K562 (cell line): Measurements from ENCODE around the gene ZNF865. TPM values are rescaled to one million over a fixed set of nuclear protein-coding genes. Genes with fewer than 3 reads are reported as not detected.

Source experiments
- CEBPZ ChIP-seq: fragments of 150-350 bp; IDR thresholded peaks from 2 replicates; pipeline ENCODE4 v1.6.1; 2014; ENCODE audit warnings: low read depth, mild to moderate bottlenecking, low read length, borderline replicate concordance
- CHAMP1 ChIP-seq: fragments of 450-650 bp; IDR thresholded peaks from 2 replicates; pipeline ENCODE4 v1.6.1; 2016; ENCODE audit warnings: mild to moderate bottlenecking
- CTCF ChIP-seq, 3 experiments: IDR thresholded peaks in 2 of 3; conservative IDR thresholded peaks in 1 of 3; 2 replicates each; pipeline ENCODE4 v1.5.1; 2011 to 2012; ENCODE audit warnings: low read length in 3 of 3, mild to moderate bottlenecking in 3 of 3, control low read depth in 2 of 3, improper control_type of control experiment in 1 of 3, inconsistent platforms in 1 of 3, low read depth in 1 of 3, mixed read lengths in 1 of 3, moderate library complexity in 1 of 3; ENCODE audit not compliant: insufficient read depth in 2 of 3
- IRF9 ChIP-seq: fragments of 450-650 bp; IDR thresholded peaks from 2 replicates; pipeline ENCODE4 v1.6.1; 2016; ENCODE audit warnings: missing biosample characterization, missing genetic modification characterization
- JUNB ChIP-seq: fragments of 450-650 bp; formaldehyde crosslinking; conservative IDR thresholded peaks from 2 replicates; pipeline ENCODE4 v1.4.0; 2020; ENCODE audit warnings: mild to moderate bottlenecking
- NR4A1 ChIP-seq, 2 experiments: fragments of 250-450 bp in 1 of 2; fragments of 450-650 bp in 1 of 2; sonication (Bioruptor Pico) in 1 of 2; IDR thresholded peaks; 2 replicates each; pipeline versions ENCODE4 v1.4.0 to v1.6.1; 2016 to 2020; ENCODE audit warnings: mild to moderate bottlenecking in 2 of 2, missing compliant biosample characterization in 1 of 2, missing genetic modification characterization in 1 of 2, moderate library complexity in 1 of 2
- PHF20 ChIP-seq: fragments of 450-650 bp; IDR thresholded peaks from 2 replicates; pipeline ENCODE4 v1.6.1; 2018; ENCODE audit not compliant: partially characterized antibody
- PHF21A ChIP-seq: fragments of 450-650 bp; IDR thresholded peaks from 2 replicates; pipeline ENCODE4 v1.6.1; 2017; ENCODE audit warnings: low read depth, borderline replicate concordance
- PML ChIP-seq: IDR thresholded peaks from 2 replicates; pipeline ENCODE4 v1.6.1; 2012; ENCODE audit warnings: low read length, inconsistent platforms
- STAT6 ChIP-seq: sonication (generic); formaldehyde crosslinking; IDR thresholded peaks from 2 replicates; pipeline ENCODE4 v1.8.1; 2023; ENCODE audit warnings: mild to moderate bottlenecking, missing genetic modification reagents
- TSC22D4 ChIP-seq: fragments of 450-650 bp; IDR thresholded peaks from 2 replicates; pipeline ENCODE4 v1.6.1; 2016; ENCODE audit warnings: missing genetic modification characterization, missing biosample characterization, control low read depth
- ZKSCAN8 ChIP-seq: fragments of 200-800 bp; sonication (Bioruptor generic); IDR thresholded peaks from 2 replicates; pipeline ENCODE4 v1.6.1; 2016; ENCODE audit warnings: missing genetic modification characterization, missing compliant biosample characterization
- ZNF121 ChIP-seq: sonication (generic); formaldehyde crosslinking; conservative IDR thresholded peaks from 2 replicates; pipeline ENCODE4 v1.8.0; 2022; ENCODE audit warnings: missing genetic modification reagents
- ZNF165 ChIP-seq: fragments of 250-450 bp; sonication (Bioruptor Pico); IDR thresholded peaks from 2 replicates; pipeline ENCODE4 v1.4.0; 2020; ENCODE audit warnings: borderline replicate concordance
- ZNF41 ChIP-seq: fragments of 250-450 bp; sonication (Bioruptor Pico); conservative IDR thresholded peaks from 2 replicates; pipeline ENCODE4 v1.4.0; 2020; ENCODE audit warnings: mild to moderate bottlenecking
- ZNF586 ChIP-seq: fragments of 450-650 bp; formaldehyde crosslinking; conservative IDR thresholded peaks from 2 replicates; pipeline ENCODE4 v1.4.0; 2020; ENCODE audit warnings: mild to moderate bottlenecking, moderate library complexity
- ZZZ3 ChIP-seq: fragments of 450-650 bp; IDR thresholded peaks from 2 replicates; pipeline ENCODE4 v1.6.1; 2016; ENCODE audit warnings: antibody characterized with exemption, mild to moderate bottlenecking, moderate library complexity
- polyA plus RNA-seq, 8 experiments: library from polyadenylated mRNA; depleted of rRNA in 4 of 8; stranded (reverse) in 5 of 8; unstranded in 3 of 8; fragments of >200 nt; fragmentation: Nextera tagmentation in 2 of 8; fragmentation: Illumina TruSeq in 1 of 8; extraction: Ambion mirVana in 2 of 8; extraction: Trizol in 1 of 8; gene quantifications; 2 replicates each; pipeline versions ENCODE4 v1.2.1 to v1.2.3, GENCODE V29; 2011 to 2014; ENCODE audit warnings: inconsistent platforms in 1 of 8, missing spikeins in 1 of 8
- total RNA-seq, 7 experiments: library from RNA; depleted of rRNA in 6 of 7; stranded (reverse); fragments of >200 nt in 6 of 7; fragmentation: Illumina TruSeq in 2 of 7; extraction: Trizol in 2 of 7; gene quantifications; 2 replicates each; pipeline versions ENCODE4 v1.2.1 to v1.2.3, GENCODE V29; 2011 to 2021; ENCODE audit warnings: low replicate concordance in 1 of 7

ZNF865 gene
- total and polyA plus RNA-seq, 9 of the 15 experiments (the other 6 are each of a cell fraction or from before 2014, with no cell fraction given), result 0.40 to 18.8 (median 1.6) TPM; not detected in 2

- TF ChIP-seq CHAMP1, result no peak
- TF ChIP-seq CTCF (IDR thresholded peaks at IDR 0.05 in 2 of 3, conservative IDR thresholded peaks at IDR 0.05 in 1 of 3; ENCODE audit: insufficient read depth in 2 of 3, low read depth in 1 of 3, low read length in 3 of 3), result no peak
- no peak for TF ChIP-seq ZNF121 (CRISPR knock-in tag)
- no peak for TF ChIP-seq ZKSCAN8 (CRISPR knock-in tag)
- TF ChIP-seq CEBPZ, result no peak
- no peak for TF ChIP-seq ZZZ3
- TF ChIP-seq PML, result peak; percentile 31; the same call in 1 of the 2 replicates
- no peak for TF ChIP-seq IRF9 (tag)
- peak; percentile 88 for TF ChIP-seq PHF20
- TF ChIP-seq ZNF586 (CRISPR knock-in tag), result no peak
- TF ChIP-seq ZNF41 (CRISPR knock-in tag), result no peak
- TF ChIP-seq JUNB (CRISPR knock-in tag), result no peak
- TF ChIP-seq ZNF165, result no peak
- no peak for TF ChIP-seq TSC22D4
- TF ChIP-seq PHF21A, result no peak
- no peak for TF ChIP-seq NR4A1 (CRISPR knock-in tag; IDR thresholded peaks at IDR 0.05)
- no peak for TF ChIP-seq NR4A1 (tag; IDR thresholded peaks at IDR 0.05)
- TF ChIP-seq STAT6 (CRISPR knock-in tag), result no peak
Observed at GRCh38 chr19:55599468-55599841, 6.0 kb upstream of the ZNF865 start, which contains the start of gene FIZ1 (continued).
